HepG2 (cell line): ENCODE results near the gene MYOF. TPM values are rescaled to one million over a fixed set of nuclear protein-coding genes. Genes with fewer than 3 reads are reported as not detected.

ENCODE experiments used
- ATAC-seq: fragments of 200-7000 bp; cut with Tn5 transposase; 3 replicates; pipeline ENCODE4 v1.9.1; 2020; ENCODE audit warnings: mild to moderate bottlenecking, moderate library complexity
- BruUV-seq: library from RNA; stranded (reverse); fragments of 400-500 nt; replicated peaks from 2 replicates; lab custom pipeline; 2021; lab: Mats Ljungman, UMichigan
- CTCF ChIA-PET: fragments of 300-600 bp; formaldehyde crosslinking; extraction: SDS; loops from one replicate; lab custom pipeline; 2021; ENCODE audit warnings: low total read pairs, inconsistent platforms, low intra/inter-chr PET ratio; lab: Yijun Ruan, JAX
- POLR2A ChIA-PET: fragments of 350-600 bp; sonication (Branson Sonifier 250); formaldehyde crosslinking; loops from one replicate; lab custom pipeline; 2020; ENCODE audit warnings: antibody characterized with exemption, inconsistent platforms; lab: Yijun Ruan, JAX
- DNase-seq: peaks from one replicate; pipeline ENCODE4 v3.0.0-alpha.2; 2015; ENCODE audit warnings: low spot score
- FAIRE-seq: peaks from 3 replicates; lab custom pipeline; 2011; peaks lifted over from hg19 to GRCh38; lab: Jason Lieb, UNC
- H2AFZ ChIP-seq: one replicate; pipeline ENCODE4 v1.6.1; 2011; ENCODE audit warnings: low read length, inconsistent platforms
- H3K27ac ChIP-seq: fragments of 300-600 bp; 3 replicates; pipeline ENCODE4 v1.8.0; 2011; ENCODE audit warnings: mixed run types, mild to moderate bottlenecking, mixed read lengths, low read length, inconsistent platforms; ENCODE audit not compliant: insufficient read depth; ENCODE audit errors: extremely low read length
- H3K27me3 ChIP-seq, 2 experiments: fragments of 200-600 bp in 1 of 2; 2 replicates in 1 of 2; 3 replicates in 1 of 2; pipeline versions ENCODE4 v1.6.0 to v1.8.0; 2011; ENCODE audit warnings: low read length in 2 of 2, mild to moderate bottlenecking in 2 of 2, moderate library complexity in 2 of 2, inconsistent platforms in 1 of 2; ENCODE audit not compliant: insufficient read depth in 2 of 2, control insufficient read depth in 1 of 2
- H3K36me3 ChIP-seq, 2 experiments: fragments of 200-600 bp in 1 of 2; replicated peaks in 1 of 2; 2 replicates in 1 of 2; 3 replicates in 1 of 2; pipeline versions ENCODE4 v1.5.1 to v1.8.0; 2011; ENCODE audit warnings: low read length in 2 of 2, inconsistent platforms in 1 of 2; ENCODE audit not compliant: insufficient read depth in 2 of 2, control insufficient read depth in 1 of 2
- H3K4me1 ChIP-seq: 2 replicates; pipeline ENCODE4 v1.5.1; 2012; ENCODE audit warnings: low read length, inconsistent platforms; ENCODE audit not compliant: insufficient read depth
- H3K4me2 ChIP-seq: 2 replicates; pipeline ENCODE4 v1.6.0; 2011; ENCODE audit warnings: low read depth, low read length, inconsistent platforms
- H3K4me3 ChIP-seq, 3 experiments: fragments of 200-600 bp in 1 of 3; sonication (generic), shearing (Covaris generic) in 1 of 3; replicated peaks in 1 of 3; 2 replicates each; pipeline ENCODE4 v1.5.1; 2011 to 2016; ENCODE audit warnings: low read length in 3 of 3, inconsistent platforms in 2 of 3, low read depth in 2 of 3, mild to moderate bottlenecking in 2 of 3, control low read depth in 1 of 3, mixed read lengths in 1 of 3; ENCODE audit not compliant: insufficient read depth in 1 of 3
- H3K79me2 ChIP-seq: one replicate; pipeline ENCODE4 v1.6.1; 2011; ENCODE audit warnings: low read length, inconsistent platforms; ENCODE audit not compliant: insufficient read depth
- H3K9ac ChIP-seq: 2 replicates; pipeline ENCODE4 v1.6.0; 2011; ENCODE audit warnings: mild to moderate bottlenecking, low read depth, low read length, inconsistent platforms; ENCODE audit not compliant: insufficient read depth
- H3K9me3 ChIP-seq: 2 replicates; pipeline ENCODE4 v1.5.1; 2012; ENCODE audit warnings: mild to moderate bottlenecking, low read length
- H4K20me1 ChIP-seq: 2 replicates; pipeline ENCODE4 v1.6.0; 2011; ENCODE audit warnings: inconsistent platforms, mild to moderate bottlenecking, low read length, moderate library complexity; ENCODE audit not compliant: insufficient read depth
- ATF6 ChIP-seq: sonication (generic); formaldehyde crosslinking; conservative IDR thresholded peaks from 2 replicates; pipeline ENCODE4 v1.4.0; 2020; ENCODE audit warnings: missing genetic modification reagents
- CHD4 ChIP-seq: fragments of 200-600 bp; sonication (generic); IDR thresholded peaks from 2 replicates; pipeline ENCODE4 v1.7.0; 2017; ENCODE audit warnings: mild to moderate bottlenecking, low read length, borderline replicate concordance
- FOSL1 ChIP-seq: sonication (generic); formaldehyde crosslinking; IDR thresholded peaks from 2 replicates; pipeline ENCODE4 v1.9.0; 2021; ENCODE audit warnings: missing genetic modification reagents, borderline replicate concordance
- KLF9 ChIP-seq: IDR thresholded peaks from 2 replicates; pipeline ENCODE4 v1.6.1; 2016; ENCODE audit warnings: low read depth
- MAFK ChIP-seq, 2 experiments: IDR thresholded peaks in 1 of 2; conservative IDR thresholded peaks in 1 of 2; 2 replicates each; pipeline ENCODE4 v1.6.1; 2011; ENCODE audit warnings: improper control_type of control experiment in 2 of 2, low read length in 2 of 2
- PITX1 ChIP-seq: sonication (generic); formaldehyde crosslinking; IDR thresholded peaks from 2 replicates; pipeline ENCODE4 v1.5.1; 2020; ENCODE audit warnings: mild to moderate bottlenecking, missing genetic modification reagents
- TOE1 ChIP-seq: sonication (generic); formaldehyde crosslinking; IDR thresholded peaks from 2 replicates; pipeline ENCODE4 v1.4.0; 2020; ENCODE audit warnings: mild to moderate bottlenecking, missing genetic modification reagents
- ZFY ChIP-seq: sonication (generic); formaldehyde crosslinking; IDR thresholded peaks from 2 replicates; pipeline ENCODE4 v1.4.0; 2020; ENCODE audit warnings: missing genetic modification reagents
- ZNF367 ChIP-seq: sonication (generic); formaldehyde crosslinking; IDR thresholded peaks from 2 replicates; pipeline ENCODE4 v1.4.0; 2020; ENCODE audit warnings: missing genetic modification reagents, borderline replicate concordance
- ZNF784 ChIP-seq: sonication (generic); formaldehyde crosslinking; IDR thresholded peaks from 2 replicates; pipeline ENCODE4 v1.5.1; 2020; ENCODE audit warnings: missing genetic modification reagents, mild to moderate bottlenecking, borderline replicate concordance
- WGBS: methylation state at CpG from one replicate; pipeline ENCODE4 v1.1.6; 2017; ENCODE audit warnings: low lambda C conversion rate; 5-methylcytosine and 5-hydroxymethylcytosine counted together
- in situ Hi-C: cut with HindIII; loops from 2 replicates; pipeline ENCODE4 v1.10.0; 2017; ENCODE audit warnings: low pct_unique_long_range_greater_than_20kb; ENCODE audit not compliant: extremely low pct_ligation_motif_present
- intact Hi-C: fragments of 100-400 bp; cut with micrococcal nuclease; formaldehyde crosslinking; loops from one replicate; pipeline ENCODE4 v1.10.0; 2022; ENCODE audit not compliant: unreplicated experiment
- polyA plus RNA-seq, 8 experiments: library from polyadenylated mRNA; depleted of rRNA in 3 of 8; stranded (reverse) in 7 of 8; unstranded in 1 of 8; fragments of >200 nt; fragmentation: Illumina TruSeq in 4 of 8; extraction: Trizol in 4 of 8; gene quantifications; 2 replicates each; pipeline versions ENCODE4 v1.2.1 to v1.2.3, GENCODE V29; 2011 to 2016; ENCODE audit warnings: low read depth in 4 of 8, missing spikeins in 1 of 8, mixed read lengths in 1 of 8; ENCODE audit not compliant: insufficient read depth in 1 of 8
- total RNA-seq, 5 experiments: library from RNA; depleted of rRNA; stranded (reverse); fragments of >200 nt; fragmentation: Illumina TruSeq; extraction: Trizol; gene quantifications; 2 replicates each; pipeline ENCODE4 v1.2.3, GENCODE V29; 2016; ENCODE audit warnings: low read depth in 1 of 5
- TF ChIP-seq, protein P1 (sequence below): sonication (generic); formaldehyde crosslinking; IDR thresholded peaks from 2 replicates; pipeline ENCODE4 v1.9.0; 2021; ENCODE audit warnings: missing genetic modification reagents, mild to moderate bottlenecking, borderline replicate concordance

The MYOF gene
- total and polyA plus RNA-seq, 2 of the 13 experiments (the other 11 are each of a cell fraction or from before 2014, with no cell fraction given) = 0.18 to 0.42 TPM

DNA sequence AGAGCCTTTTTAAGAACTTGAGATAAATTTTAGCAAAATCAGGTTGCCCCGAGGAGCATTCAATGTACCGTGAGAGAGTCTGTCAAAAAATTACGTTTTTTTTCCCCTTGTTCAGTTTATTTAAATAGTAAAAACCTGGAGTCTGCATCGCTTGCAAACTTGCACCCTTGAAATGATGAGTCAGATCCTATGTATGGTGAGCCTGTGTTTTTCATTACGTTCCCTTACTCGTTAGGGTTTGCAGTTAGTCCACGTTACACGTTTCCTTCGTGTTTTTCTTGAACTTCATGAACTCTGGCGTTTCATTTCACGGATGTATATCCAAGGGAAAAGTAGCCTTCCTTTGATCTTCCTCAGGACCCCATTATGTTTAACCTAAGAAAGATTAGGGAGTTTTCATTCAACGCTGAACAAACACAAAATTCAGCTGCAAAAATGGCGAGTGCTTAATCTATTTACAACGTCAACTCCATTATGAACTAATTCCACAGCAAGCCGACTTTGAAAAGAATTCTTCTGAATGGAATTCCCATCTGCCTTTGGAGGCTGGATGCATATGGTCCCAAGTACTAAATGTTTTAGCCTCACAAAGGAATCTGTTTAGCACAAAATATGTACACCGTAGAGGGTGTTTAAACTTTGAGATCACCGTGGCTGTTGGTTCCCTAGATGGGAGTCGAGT lies 182.4 kb downstream of the MYOF start:
- TF ChIP-seq ZNF367 (CRISPR knock-in tag) = no peak
- peak in 1 of 2 experiments; percentile 14; a peak in 1 of 4 replicates for TF ChIP-seq MAFK (conservative IDR thresholded peaks at IDR 0.05 in 1 of 2, IDR thresholded peaks at IDR 0.05 in 1 of 2; ENCODE audit: low read length in 2 of 2)
- TF ChIP-seq ATF6 = no peak
- TF ChIP-seq, all 625 proteins: peak for 1
- WGBS = 37% methylated on average over 18 of the region's 18 CpGs

DNA sequence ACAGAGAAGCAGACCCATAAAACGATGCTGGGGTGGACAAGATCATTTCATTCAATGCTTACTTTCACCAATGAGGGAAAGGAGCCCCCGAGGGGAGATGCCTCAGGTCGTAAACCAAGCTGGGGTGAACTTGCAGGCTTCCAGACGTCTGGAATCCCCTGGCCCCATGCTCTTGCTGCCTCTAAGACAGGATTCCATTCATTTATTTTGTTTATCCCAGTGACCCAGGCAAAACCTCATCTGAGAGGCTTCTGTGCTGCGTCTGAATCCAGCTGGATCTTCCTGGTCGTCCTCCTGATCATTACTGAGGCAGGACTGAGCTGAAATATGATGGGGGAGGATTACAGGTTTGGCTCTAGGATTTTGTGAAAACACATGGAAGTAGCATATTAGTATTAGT lies 182.9 kb downstream of the MYOF start:
- no peak for FAIRE-seq
- Histone ChIP-seq H3K79me2 (no peaks in the 10 kb centered on the region), H3K4me3 (no peak overlapping the region), H3K27ac (no peak overlapping the region), H3K9me3 (no peaks in the 10 kb centered on the region), H3K9ac (no peak overlapping the region), H3K4me2 (no peak overlapping the region), H3K4me1 (no peaks in the 10 kb centered on the region), H2AFZ (no peak overlapping the region), H4K20me1 (no peaks in the 10 kb centered on the region), H3K36me3 (no peaks in the 10 kb centered on the region), H3K27me3 (no peaks in the 10 kb centered on the region; a peak in 1 of 5 replicates)
- intact Hi-C loops (no loop called here), in situ Hi-C loops (loop anchor here (10.0 kb wide), 1 partner anchor 224 kb away; the partner anchor contains the start of gene CYP26A1)
- CTCF ChIA-PET = no interaction called here
- TF ChIP-seq KLF9 (CRISPR knock-in tag) (no peak), PITX1 (CRISPR knock-in tag) (no peak), TOE1 (CRISPR knock-in tag) (no peak), ZNF784 (CRISPR knock-in tag) (no peak), CHD4 (no peak), ZFY (CRISPR knock-in tag) (no peak), FOSL1 (CRISPR knock-in tag) (no peak)
- TF ChIP-seq, protein P1, sequence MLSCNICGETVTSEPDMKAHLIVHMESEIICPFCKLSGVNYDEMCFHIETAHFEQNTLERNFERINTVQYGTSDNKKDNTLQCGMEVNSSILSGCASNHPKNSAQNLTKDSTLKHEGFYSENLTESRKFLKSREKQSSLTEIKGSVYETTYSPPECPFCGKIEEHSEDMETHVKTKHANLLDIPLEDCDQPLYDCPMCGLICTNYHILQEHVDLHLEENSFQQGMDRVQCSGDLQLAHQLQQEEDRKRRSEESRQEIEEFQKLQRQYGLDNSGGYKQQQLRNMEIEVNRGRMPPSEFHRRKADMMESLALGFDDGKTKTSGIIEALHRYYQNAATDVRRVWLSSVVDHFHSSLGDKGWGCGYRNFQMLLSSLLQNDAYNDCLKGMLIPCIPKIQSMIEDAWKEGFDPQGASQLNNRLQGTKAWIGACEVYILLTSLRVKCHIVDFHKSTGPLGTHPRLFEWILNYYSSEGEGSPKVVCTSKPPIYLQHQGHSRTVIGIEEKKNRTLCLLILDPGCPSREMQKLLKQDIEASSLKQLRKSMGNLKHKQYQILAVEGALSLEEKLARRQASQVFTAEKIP (CRISPR knock-in tag) = no peak
- POLR2A ChIA-PET = no interaction called here
- no TSS peak for BruUV-seq
- DNase-seq = no peak
- ATAC-seq = no peak
- WGBS = 4% methylated on average over 6 of the region's 6 CpGs

More for the DNA sequence above, 182.4 kb downstream of the MYOF start:
- no peak overlapping the region for H3K9ac ChIP-seq
- in situ Hi-C loops (loop anchor here (10.0 kb wide), 1 partner anchor 225 kb away; the partner anchor contains the start of gene CYP26A1), intact Hi-C loops (no loop called here)
- CTCF ChIA-PET = no interaction called here
- H3K79me2 ChIP-seq = no peaks in the 10 kb centered on the region
- no peaks in the 10 kb centered on the region; a peak in 1 of 5 replicates for H3K27me3 ChIP-seq
- no peak overlapping the region for H2AFZ ChIP-seq
- no peaks in the 10 kb centered on the region for H4K20me1 ChIP-seq
- no peak overlapping the region for H3K4me2 ChIP-seq
- DNase-seq (no peak), ATAC-seq (no peak), FAIRE-seq (no peak)
- no peaks in the 10 kb centered on the region for H3K4me1 ChIP-seq
- POLR2A ChIA-PET = no interaction called here
- no TSS peak for BruUV-seq
- no peaks in the 10 kb centered on the region for H3K9me3 ChIP-seq
- H3K4me3 ChIP-seq = no peak overlapping the region
- H3K36me3 ChIP-seq = no peaks in the 10 kb centered on the region
- H3K27ac ChIP-seq = no peak overlapping the region
